ENCODE results near the gene EPHA10.
"Not testable (repeated sequence)": the region's sequence is repeated elsewhere in the genome, so short reads cannot be mapped to it uniquely, and the experiment has no call there.

The EPHA10 gene

GRCh38 chr1:37708471-37708870 is 56.4 kb downstream of the EPHA10 start:
- DNase-seq: no peak

- no peak for DNase-seq
These were observed 59.5 kb downstream of the EPHA10 start for GRCh38 chr1:37705399-37705798.

- DNase-seq: no peak
These were observed 60.0 kb downstream of the EPHA10 start for GRCh38 chr1:37704966-37705365.

- DNase-seq: no peak
These were observed 61.9 kb downstream of the EPHA10 start for GRCh38 chr1:37703061-37703460.

GRCh38 chr1:37701051-37701450 is 63.9 kb downstream of the EPHA10 start:
- DNase-seq: no peak

- no peak for DNase-seq
These were observed 65.8 kb downstream of the EPHA10 start for GRCh38 chr1:37699147-37699546.

- no peak for DNase-seq
These were observed 67.2 kb downstream of the EPHA10 start for GRCh38 chr1:37697737-37698136.

- no peak for DNase-seq
These were observed 67.8 kb downstream of the EPHA10 start for GRCh38 chr1:37697090-37697489.

- DNase-seq: peak; percentile 50
These were observed 72.1 kb downstream of the EPHA10 start for GRCh38 chr1:37692834-37693175.

- peak; percentile 99 for DNase-seq
These were observed 72.7 kb downstream of the EPHA10 start, which contains the start of gene CDCA8 for GRCh38 chr1:37692078-37692833. CDCA8 (plus strand) TSS chr1:37692516; CDS start chr1:37692691, 175 bp downstream.

GRCh38 chr1:37691497-37692077 is 73.3 kb downstream of the EPHA10 start:
- no peak for DNase-seq

- no peak for DNase-seq
These were observed 76.0 kb downstream of the EPHA10 start for GRCh38 chr1:37688926-37689325.

- not testable (repeated sequence) for DNase-seq
These were observed 77.2 kb downstream of the EPHA10 start for GRCh38 chr1:37687764-37688163.

- no peak for DNase-seq
These were observed 79.2 kb downstream of the EPHA10 start for GRCh38 chr1:37685722-37686121.

GRCh38 chr1:37684182-37684581 is 80.7 kb downstream of the EPHA10 start:
- not testable (repeated sequence) for DNase-seq

GRCh38 chr1:37682334-37682987 is 82.5 kb downstream of the EPHA10 start:
- DNase-seq: peak; percentile 89

GRCh38 chr1:37680933-37681332 is 84.0 kb downstream of the EPHA10 start:
- no peak for DNase-seq

GRCh38 chr1:37677808-37678207 is 87.1 kb downstream of the EPHA10 start:
- DNase-seq: no peak

GRCh38 chr1:37677143-37677439 is 87.8 kb downstream of the EPHA10 start:
- DNase-seq: no peak

GRCh38 chr1:37676281-37677142 is 88.4 kb downstream of the EPHA10 start:
- peak; percentile 20 for DNase-seq

- no peak for DNase-seq
These were observed 91.0 kb downstream of the EPHA10 start for GRCh38 chr1:37673920-37674319.

- no peak for DNase-seq
These were observed 92.6 kb downstream of the EPHA10 start for GRCh38 chr1:37672136-37672870.

GRCh38 chr1:37671261-37671660 is 93.7 kb downstream of the EPHA10 start:
- no peak for DNase-seq
